ENCODE results near the gene UHMK1.

The UHMK1 gene

DNA sequence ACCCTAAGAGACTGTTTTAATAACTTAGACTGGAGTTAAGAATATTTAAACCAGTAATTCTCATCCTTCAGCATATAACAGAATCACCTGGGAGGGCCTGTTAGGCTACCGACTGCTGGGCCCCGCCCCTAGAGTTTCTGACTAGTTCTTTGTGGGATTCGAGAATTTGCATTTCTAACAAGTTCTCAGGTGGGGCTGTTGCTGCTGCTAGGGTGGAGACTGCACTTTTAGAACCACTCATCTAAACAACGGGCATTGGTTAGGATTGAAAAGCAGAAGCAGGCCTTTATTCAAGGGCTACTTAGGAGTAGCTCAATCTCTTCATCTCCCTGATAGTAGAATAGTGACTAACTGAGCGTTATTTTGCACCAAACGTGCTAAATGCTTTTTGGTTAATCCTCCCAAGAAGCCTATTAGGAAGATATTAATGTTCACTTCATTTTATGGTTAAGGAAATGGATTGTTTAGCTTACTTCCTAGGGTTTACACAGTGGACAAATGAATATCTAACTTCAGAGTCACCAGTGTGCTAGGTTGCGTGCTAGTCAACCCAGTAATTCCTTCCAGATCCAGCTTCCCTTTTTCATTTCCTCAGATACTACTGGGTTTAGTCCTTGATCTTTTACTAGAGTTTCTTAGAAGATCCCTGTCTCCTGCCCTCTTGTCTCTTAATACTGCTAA lies 32.8 kb downstream of the UHMK1 start:
- no peak for DNase-seq (ENCODE audit: low read depth)

DNA sequence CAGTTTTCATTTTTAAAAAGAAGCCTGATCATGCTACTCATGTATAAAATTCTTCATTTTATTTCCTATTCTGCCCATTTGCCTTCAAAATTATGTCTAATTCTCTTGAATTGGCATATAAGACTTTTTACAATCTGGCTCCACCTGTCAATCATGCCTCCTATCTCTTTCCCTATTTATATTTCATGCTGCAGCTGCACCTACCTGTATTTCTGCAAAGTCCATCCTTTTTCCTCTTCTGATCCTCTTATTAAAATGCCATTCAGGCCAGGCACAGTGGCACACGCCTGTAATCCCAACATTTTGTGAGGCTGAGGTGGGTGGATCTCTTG lies 33.3 kb downstream of the UHMK1 start:
- no peak for DNase-seq (ENCODE audit: low read depth)

DNA sequence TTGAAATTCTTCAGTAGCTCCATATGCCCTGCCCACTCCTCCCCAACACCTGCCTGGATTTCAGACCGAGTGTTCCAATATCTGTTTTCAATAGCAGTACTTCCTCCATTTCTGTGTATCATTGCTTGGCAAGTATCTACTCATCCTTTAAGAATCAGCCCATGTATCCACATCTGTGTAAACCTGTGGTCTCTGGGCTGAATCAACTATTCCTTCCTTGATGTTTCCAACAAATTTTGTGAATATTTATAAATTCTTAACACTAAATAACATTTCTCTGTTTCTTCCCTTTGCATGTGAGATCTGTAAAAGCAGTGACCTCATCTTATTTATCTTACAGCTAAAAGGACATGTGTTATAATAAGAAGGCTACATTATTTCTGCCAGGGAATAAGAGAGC lies 37.9 kb downstream of the UHMK1 start:
- DNase-seq (ENCODE audit: low read depth) = no peak

DNA sequence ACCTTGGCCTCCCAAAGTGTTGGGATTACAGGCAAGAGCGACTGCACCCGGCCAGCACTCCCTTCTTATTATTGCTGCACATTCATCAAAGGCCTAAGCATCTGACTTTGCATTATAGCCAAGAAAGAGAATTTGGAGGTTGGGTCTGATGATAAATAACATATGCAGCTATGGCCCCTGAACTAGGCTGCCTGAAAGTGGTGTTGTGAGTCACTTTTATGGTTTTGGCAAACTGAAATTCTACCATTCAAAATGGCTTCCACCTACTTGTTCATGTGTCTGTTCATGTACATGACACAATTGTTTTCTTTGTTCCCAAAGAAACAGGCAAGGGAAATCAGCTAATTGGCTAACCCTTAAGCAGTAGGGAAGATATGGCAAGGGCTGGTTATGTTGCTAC lies 38.9 kb downstream of the UHMK1 start:
- no peak for DNase-seq (ENCODE audit: low read depth)

DNA sequence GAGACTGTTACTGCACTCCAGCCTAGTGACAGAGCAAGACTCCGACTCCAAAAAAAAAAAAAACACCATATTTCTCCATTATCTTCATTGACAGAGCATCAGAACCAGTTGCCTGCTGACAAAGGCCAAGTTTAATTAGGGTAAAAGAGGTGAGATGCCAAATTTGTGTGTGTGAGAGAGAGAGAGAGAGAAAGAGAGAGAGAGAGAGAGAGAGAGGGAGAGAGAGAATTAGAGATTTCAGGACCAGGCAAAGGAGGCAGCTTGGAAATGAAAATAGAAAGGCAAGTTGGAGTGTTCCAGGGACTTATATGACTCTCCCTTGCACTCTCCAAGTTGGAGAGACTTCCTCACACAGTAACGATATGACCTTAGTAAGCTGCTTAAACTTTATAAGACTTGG lies 39.6 kb downstream of the UHMK1 start:
- DNase-seq (ENCODE audit: low read depth) = no peak

DNA sequence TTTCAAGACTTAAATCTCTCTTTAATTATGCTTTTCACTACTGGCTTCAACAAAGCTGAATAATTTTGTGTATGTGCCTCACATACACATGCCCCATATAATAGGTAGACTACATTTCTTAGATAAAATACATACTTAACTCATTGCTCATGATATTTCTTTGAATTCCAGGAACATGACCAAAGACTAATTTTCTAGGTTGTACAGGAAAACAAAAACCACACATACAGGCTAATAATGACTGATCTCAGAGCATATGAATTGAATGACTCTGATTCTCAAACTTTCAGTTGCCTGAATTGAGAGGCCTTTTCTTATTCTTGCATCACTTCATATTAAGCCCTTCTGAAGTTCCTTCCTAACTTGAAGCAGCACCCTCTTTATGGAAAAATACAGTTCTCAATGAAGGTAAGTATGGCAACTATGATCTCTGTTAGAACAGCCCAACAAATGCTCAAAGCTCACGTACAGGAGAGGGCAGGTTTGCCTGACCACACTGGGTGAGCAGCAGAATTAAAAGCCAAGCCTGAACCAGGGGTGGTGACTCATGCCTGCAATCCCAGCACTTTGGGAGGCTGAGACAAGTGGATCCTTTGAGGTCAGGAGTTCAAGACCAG lies 41.3 kb downstream of the UHMK1 start:
- DNase-seq (ENCODE audit: low read depth) = no peak

GRCh38 chr1:162541619-162542141 lies 44.1 kb downstream of the UHMK1 start:
- DNase-seq (ENCODE audit: low read depth) = no peak

DNA sequence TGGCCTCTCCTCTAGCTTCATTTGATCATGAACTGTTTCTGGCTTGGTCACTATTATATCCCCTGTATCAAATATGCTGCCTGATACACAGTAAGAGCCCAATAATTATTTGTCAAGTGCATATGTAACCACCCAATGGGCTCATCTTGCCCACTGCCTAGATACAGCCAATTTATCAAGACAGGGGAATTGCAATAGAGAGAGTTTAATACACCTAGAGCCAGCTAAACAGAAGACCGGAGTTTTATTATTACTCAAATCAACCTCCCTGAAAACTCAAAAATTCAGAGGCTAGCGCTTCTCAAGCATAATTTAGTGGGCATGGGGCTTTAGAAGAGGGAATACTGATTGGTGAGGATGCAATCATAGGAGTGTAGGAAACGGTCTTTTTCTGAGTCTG lies 45.6 kb downstream of the UHMK1 start:
- no peak for DNase-seq (ENCODE audit: low read depth)

GRCh38 chr1:162548170-162548569 lies 50.6 kb downstream of the UHMK1 start:
- no peak for DNase-seq (ENCODE audit: low read depth)

DNA sequence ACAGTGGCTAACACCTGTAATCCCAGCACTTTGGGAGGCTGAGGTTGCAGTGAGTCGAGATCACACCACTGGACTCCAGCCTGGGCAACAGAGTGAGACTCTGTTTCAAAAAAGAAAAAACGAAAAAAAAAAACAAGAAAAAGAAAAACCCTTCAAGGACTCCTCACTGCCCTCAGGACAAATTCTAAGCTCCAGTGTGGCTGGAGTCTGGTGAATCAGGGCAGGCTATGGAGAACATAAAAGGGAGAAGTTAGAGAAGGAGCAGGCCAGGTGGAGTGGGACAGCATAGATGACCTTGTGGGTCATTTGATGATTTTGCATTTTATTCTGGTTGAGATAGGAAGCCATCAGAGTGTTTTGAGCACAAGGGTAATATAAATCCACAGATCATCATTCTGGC lies 51.4 kb downstream of the UHMK1 start:
- DNase-seq (ENCODE audit: low read depth) = no peak

- no peak for DNase-seq (ENCODE audit: low read depth)
These were observed 53.3 kb downstream of the UHMK1 start for GRCh38 chr1:162550925-162551324.

DNA sequence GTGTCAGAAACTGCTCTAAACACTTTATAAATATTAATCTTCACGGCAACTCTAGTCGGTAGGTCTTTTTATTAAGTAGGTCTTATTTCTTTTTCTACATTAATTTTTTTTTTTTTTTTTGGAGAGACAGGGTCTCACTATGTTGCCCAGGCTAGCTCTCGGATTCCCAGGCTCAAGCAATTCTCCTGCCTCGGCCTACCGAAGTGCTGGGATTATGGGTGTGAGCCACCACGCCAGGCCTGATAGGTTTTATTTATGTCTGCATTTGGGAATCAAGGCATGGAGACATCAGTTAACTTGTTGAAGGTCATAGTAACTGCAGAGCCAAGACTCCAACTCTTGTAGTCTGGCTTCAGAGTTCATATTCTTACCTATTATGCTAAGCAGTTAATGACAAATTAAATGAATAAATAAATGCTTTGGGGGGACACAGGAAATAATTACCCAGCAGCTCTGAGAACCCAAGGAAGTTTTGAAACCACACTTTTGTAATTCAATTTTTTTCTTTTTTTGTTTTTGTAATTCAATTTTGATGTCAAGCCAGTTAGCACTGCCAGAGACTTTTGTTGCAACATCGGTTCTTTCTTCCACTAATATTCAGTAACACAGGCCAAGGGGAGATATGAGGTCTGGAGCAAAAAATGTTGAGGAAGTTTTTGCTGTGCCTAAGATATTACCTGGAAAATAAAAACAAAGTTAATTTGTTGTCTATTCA lies 54.5 kb downstream of the UHMK1 start:
- no peak for DNase-seq (ENCODE audit: low read depth)

DNA sequence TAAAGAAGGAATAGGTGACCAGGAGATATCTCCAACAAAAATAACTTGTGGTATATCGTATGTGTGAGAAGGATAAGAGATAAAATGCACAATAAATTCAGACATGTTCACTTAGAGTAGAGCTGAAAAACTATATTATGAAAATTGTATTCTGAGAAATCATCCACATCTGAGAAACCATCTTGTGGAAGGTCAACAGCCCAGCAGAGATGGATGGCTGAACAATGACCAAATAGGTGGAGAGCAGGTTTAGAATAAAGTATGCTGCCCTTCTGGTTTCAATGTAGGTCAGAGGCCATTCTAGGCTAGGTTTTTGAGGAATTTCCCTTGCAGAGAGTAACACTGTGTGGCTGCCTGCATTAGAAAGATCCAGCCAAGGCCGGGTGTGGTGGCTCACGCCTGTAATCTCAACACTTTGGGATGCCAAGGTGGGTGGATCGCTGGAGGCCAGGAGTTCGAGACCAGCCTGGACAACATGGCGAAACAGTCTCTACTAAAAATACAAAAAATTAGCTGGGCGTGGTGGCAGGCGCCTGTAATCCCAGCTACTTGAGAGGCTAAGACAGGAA lies 55.1 kb downstream of the UHMK1 start:
- DNase-seq (ENCODE audit: low read depth) = no peak

- DNase-seq (ENCODE audit: low read depth) = no peak
These were observed 56.6 kb downstream of the UHMK1 start for GRCh38 chr1:162554258-162554657.

- no peak for DNase-seq (ENCODE audit: low read depth)
These were observed 59.9 kb downstream of the UHMK1 start for GRCh38 chr1:162557536-162557935.

GRCh38 chr1:162560303-162561036 lies 62.9 kb downstream of the UHMK1 start:
- DNase-seq (ENCODE audit: low read depth) = no peak

- DNase-seq (ENCODE audit: low read depth) = peak; percentile 97
These were observed 63.5 kb downstream of the UHMK1 start for GRCh38 chr1:162561037-162561615.

DNA sequence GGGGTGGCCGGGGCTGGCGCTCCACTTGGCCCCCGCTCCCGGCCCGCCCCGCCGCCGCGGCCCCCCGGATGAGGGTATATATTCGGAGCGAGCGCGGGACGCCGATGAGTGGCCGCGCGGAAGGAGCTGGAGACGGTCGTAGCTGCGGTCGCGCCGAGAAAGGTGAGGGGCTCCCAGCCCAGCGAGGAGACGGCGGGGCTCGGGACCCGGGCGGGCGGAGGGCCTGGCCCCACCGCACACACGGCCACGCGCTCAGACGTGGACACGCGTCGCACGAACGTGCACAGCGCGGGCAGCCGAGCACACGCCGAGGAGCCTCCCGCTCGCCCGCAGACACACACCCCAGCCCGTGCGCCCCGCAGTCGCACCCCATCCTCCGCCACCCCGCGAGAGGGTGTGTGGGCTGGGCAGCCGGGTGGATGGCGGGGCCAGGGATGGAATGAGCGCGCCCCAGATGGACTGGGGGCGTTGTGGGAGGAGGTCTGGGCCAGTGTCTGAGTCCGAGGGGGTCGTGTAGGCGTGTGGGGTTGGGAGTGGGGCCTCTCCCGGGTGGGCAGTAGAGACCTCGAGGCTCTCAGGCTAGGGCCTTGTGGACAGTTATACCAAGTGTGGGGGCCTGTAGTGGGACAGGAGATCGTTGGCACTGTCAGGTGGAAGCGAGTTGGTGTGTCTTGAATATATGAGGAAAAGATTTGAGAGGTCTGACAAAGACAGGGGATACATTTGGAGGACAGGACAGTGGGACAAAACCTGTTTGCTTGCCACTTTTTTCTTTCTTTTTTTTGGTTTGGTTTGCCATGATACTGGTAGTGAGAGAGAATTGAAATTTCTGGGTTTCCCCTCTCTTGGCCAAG lies 64.2 kb downstream of the UHMK1 start, which contains the start of gene UAP1:
Gene UAP1 (plus strand): TSS at position 107 of the 854 bp plus-strand sequence. CDS start 4,347 bp downstream, outside the sequence.
- no peak for DNase-seq (ENCODE audit: low read depth)

DNA sequence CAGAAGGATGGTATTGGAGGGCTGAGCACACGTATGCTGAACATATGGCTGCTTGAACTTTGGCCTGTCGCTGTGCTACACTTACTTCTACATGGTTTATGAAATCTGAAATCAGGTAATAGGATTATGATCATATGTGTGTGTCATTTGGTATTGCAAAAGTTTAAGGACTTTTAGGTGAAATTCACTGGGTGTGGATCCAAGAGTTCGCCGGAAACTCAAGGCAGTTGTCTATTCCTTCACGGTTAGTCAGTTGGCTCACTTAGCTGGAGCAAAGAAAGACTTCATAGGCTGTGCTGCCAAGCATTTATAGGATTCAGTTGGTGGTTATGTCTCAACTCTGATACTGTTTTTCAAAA lies 64.8 kb downstream of the UHMK1 start:
- no peak for DNase-seq (ENCODE audit: low read depth)

GRCh38 chr1:162564762-162565218 lies 67.2 kb downstream of the UHMK1 start:
- no peak for DNase-seq (ENCODE audit: low read depth)

- DNase-seq (ENCODE audit: low read depth) = no peak
These were observed 67.8 kb downstream of the UHMK1 start for GRCh38 chr1:162565460-162565859.

Data from activated T-cell treated with anti-CD3 and anti-CD28 coated beads for 24 hours (primary cell).